Thyroid gland (tissue), 4 donors: ENCODE measurements around the gene VAV3.

ENCODE experiments used
- POLR2A ChIP-seq, 2 donors: fragments of 450-650 bp; IDR thresholded peaks; one replicate each; pipeline ENCODE4 v1.6.1; 2017; ENCODE audit warnings: antibody characterized with exemption in 2 of 2, mild to moderate bottlenecking in 2 of 2, moderate library complexity in 1 of 2
- TF ChIP-seq, protein P1 (sequence below), 6 experiments: fragments of 200-600 bp in 3 of 6; fragments of 450-650 bp in 3 of 6; sonication (generic) in 3 of 6; IDR thresholded peaks; one replicate each; pipeline ENCODE4 v1.5.1; 2016 to 2019; ENCODE audit warnings: antibody characterized with exemption in 6 of 6, mild to moderate bottlenecking in 2 of 6, inconsistent platforms in 1 of 6, moderate library complexity in 1 of 6

DNA sequence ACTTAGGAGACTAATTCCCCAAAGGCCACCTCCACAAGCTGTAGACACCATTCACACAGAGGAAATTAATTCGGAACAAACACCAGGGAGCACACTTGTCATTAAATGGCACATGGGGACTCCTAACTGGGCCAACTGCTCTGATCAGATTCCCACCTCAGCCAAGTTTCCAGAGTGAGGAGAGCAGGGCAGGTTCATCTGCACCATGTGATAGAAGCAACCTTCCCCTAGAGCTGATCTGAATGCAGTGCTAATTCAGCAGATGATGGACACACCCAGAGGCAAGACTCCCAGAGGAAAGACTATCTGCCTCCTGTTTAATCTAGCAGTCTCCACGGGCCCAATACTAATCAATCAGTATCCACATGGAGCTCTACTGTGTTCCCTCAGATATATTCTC lies 147.0 kb downstream of the VAV3 start:
- TF ChIP-seq, protein P1, sequence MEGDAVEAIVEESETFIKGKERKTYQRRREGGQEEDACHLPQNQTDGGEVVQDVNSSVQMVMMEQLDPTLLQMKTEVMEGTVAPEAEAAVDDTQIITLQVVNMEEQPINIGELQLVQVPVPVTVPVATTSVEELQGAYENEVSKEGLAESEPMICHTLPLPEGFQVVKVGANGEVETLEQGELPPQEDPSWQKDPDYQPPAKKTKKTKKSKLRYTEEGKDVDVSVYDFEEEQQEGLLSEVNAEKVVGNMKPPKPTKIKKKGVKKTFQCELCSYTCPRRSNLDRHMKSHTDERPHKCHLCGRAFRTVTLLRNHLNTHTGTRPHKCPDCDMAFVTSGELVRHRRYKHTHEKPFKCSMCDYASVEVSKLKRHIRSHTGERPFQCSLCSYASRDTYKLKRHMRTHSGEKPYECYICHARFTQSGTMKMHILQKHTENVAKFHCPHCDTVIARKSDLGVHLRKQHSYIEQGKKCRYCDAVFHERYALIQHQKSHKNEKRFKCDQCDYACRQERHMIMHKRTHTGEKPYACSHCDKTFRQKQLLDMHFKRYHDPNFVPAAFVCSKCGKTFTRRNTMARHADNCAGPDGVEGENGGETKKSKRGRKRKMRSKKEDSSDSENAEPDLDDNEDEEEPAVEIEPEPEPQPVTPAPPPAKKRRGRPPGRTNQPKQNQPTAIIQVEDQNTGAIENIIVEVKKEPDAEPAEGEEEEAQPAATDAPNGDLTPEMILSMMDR (IDR thresholded peaks at IDR 0.05) = no peak
- no peak for TF ChIP-seq POLR2A (IDR thresholded peaks at IDR 0.05)
